T-helper 22 cell (primary cell): Measurements from ENCODE around the gene PRDM1.

Experiments
- DNase-seq: peaks from one replicate; pipeline ENCODE4 v3.0.0-alpha.2; 2020; ENCODE audit warnings: low read depth

Gene PRDM1

GRCh38 chr6:106070636-106071035, 15.5 kb upstream of the PRDM1 start:
- no peak for DNase-seq

DNA sequence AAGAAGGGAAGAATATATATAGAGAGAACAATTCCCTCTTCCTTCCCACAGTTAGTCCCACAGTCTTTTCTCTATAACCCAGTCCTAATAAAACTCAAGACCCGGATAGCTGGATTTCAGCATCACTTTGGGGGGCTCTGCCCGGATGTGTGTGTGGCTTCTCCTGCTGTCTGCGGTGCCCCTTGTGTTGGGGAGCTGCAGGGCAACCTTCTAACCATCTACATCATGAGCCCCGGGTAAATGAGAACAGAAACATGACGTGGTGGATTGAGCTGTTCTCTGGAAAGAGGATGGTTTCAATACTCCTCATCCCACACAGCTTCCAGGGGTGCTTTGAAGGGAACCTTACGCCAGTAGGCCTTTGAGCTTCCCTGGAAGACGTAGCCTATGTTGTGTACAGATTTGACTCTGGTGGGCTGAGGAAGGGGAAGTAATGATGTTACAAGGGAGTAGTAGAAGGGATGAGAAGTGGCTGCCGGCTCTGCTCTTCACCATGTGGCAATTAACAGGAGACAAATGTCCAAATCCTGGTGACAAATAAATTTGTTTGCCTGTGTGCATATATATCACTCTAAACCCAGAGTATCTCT, 13.5 kb upstream of the PRDM1 start:
- DNase-seq: no peak

GRCh38 chr6:106074146-106074545, 12.0 kb upstream of the PRDM1 start:
- DNase-seq: no peak

GRCh38 chr6:106076139-106076538, 10.0 kb upstream of the PRDM1 start:
- no peak for DNase-seq

GRCh38 chr6:106077170-106077569, 9.0 kb upstream of the PRDM1 start:
- no peak for DNase-seq

GRCh38 chr6:106077881-106078280, 8.3 kb upstream of the PRDM1 start:
- DNase-seq: no peak

DNA sequence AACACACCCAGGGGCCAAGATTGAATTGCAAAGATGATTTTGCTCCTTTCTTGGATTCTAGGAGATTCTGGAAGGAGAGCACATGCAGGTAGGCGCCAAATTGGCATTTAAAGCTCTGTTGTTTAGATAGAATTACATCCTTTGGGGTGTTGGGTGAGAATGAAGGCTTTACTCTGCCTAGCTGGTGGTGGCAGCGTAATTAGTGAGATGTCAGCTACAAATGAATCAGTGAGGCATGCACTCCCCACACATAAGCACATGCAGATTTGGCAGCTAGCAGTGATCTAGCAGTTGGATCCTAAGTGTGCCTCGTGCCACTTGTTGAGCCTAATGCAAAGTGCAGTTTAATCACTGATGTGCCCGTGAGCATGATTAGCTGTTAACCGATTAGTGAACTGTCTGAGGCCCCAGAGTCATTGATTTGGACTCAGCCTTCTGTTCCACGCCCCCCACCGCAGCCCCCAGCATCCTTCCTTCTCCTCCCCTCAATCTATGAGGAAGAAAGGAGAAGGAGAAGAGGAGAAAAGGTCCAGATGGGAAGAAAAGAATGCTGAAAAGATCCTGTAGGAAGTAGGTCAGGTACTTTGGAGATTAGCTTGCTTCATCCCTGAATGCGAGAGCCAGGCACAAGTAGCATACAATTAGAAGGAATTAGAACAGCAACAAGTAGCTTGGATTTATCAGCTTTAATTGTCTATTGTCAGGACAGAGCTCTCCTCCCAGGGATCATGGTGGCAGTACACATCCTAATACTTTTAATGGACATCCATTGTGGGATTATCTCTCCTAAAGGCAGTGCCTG, 6.0 kb upstream of the PRDM1 start:
- DNase-seq: no peak

DNA sequence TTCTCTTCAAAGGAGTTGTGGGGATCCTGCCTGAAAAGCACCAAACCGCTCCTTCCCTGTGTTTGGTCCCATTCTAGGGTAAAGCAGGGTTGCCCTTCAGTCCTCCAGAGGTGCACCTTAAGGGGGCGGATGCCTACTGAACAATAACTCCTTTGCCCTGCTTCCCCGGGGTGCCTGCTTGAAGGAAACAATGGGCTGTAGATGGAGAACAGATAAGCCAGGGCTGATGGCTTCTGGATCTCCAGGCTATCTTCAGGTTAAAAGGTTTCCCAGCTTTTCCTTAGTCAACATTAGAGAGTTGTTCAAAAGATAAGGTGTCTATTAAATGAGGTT, 5.4 kb upstream of the PRDM1 start:
- DNase-seq: no peak

- DNase-seq: no peak
These were observed 4.4 kb upstream of the PRDM1 start for GRCh38 chr6:106081715-106082114.

DNA sequence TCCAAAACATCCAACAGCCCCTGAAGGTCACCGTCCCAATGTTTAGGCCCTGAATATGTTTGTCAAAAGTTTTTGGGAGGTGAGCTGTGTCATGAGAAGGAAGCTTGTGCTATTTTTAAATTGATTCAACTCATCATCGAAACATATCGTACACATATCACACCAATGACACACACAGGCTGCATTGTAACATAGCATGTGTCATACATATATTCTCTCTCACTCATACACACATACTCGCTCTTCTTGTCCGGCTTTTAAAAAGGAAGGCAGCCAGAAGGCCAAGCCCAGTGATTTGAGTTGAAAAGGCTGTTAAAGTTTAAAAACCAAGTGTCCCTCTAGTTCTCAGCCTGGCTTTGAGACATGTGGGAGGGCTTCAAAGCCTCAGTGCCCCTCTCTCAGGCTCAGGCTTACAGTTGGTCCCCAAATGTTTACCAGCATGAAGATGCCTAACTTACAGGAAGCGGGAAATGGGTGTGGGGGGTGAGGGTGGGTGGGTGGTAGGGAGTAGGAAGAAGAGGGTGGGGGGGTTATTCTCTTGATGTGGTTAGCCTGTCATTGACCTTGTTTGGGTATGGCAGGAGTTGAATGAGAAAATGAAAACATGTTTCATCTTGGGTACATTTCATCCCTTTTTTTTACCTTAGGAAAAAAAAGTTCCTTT, 3.3 kb upstream of the PRDM1 start:
- DNase-seq: no peak

DNA sequence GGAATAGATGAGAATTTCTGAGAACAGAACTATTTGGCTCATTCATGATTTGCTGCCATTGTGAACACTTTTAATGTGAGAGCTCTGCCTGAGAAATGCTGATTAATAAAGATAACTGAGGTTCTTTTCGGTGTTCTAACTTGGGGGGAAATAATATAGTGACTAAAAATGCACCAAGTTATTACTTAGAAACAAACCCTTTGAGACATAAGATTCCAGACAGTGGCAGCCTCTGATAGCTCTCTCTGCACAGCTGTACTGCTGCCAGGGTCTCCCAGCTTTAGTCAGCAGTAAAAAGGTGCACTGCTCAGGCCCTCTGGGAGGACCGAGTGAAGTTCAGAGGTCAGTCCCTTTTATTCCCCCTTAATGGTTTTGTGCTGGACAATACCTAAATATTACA, 2.5 kb upstream of the PRDM1 start:
- no peak for DNase-seq

DNA sequence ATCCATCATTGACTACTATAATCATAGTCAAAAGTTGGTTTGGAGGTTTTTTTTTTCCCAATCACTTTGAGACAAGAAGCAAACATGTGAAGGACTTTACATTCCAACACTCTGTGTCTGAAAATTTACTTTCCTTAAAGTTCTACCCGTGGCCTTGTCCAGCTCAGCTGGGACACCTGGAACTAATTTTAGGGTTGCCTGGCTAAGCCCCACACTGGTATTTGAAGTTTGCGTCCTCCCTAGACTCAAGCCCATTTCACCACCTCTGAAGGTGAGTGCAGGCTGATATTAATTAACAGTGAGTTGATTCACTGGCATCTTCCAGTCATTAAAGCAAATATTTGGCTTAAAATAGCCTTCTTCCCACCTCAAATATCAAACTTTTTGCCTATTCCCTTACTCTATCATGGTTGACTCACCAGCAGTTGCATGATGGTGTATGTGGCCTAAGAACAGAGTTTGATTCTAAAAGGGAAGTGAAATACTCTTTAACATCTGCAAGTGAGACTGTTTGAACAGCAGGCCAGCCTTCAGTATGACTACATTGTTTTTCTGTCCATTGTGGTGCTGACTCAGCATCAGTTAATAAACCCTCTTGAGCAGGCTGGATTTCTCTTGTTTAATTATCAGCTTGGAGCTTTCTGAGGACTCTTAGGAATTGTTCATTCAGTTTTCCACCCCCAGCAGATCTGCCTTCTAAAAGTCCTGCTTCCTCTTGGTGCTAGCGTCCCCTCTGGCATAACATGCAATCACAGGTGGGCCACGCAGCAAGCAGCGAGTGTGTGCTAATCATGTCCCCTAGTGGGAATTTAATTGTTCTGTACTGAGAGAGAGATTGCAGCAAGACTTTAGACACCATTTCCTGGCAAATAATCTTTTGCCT, 1.8 kb upstream of the PRDM1 start:
- DNase-seq: no peak

DNA sequence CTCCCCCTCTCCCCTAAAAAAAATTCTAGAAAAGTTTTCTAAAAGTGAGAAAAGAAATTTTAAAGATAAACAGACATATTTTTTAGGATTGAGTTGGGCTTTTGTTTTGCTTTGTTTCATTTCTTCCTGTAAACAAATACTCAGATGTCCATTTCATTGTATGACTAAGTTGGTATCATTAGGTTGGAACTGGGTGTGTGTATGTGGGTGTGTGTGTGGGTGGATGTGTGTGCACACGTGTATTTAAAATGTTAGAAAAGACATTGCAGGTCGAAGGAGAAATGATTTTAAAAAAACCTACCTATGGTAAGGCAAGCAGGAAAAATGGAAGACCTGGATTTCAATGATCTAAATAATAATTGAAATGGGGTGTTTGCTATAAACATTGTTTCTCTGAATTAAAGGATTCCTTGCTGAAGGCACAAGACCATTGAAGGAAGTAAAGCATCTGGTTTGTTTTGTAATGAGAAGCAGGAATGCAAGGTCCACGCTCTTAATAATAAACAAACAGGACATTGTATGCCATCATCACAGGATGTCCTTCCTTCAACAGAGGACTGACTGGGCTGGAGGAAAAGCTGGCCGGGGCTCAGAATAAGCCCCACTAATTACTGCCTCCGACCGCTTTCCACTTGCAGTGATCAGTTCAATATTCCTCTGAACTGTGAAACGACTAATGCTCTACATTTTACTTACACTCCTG, 996 bp upstream of the PRDM1 start:
- DNase-seq: no peak

DNA sequence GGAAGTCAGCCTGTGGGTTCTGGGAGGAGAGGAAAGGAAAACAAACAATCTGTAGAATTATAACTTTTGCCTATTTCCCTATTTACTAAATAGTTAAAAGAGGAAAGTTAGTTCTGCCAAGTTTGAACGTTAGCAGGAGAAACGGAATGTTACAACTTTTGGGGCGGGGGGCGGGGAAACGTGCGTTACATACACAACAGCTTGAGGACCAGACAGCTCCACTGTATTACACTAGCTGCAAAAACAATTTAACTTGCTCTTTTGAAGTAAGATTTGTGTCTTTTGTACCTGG, 498 bp upstream of the PRDM1 start:
- DNase-seq: no peak

DNA sequence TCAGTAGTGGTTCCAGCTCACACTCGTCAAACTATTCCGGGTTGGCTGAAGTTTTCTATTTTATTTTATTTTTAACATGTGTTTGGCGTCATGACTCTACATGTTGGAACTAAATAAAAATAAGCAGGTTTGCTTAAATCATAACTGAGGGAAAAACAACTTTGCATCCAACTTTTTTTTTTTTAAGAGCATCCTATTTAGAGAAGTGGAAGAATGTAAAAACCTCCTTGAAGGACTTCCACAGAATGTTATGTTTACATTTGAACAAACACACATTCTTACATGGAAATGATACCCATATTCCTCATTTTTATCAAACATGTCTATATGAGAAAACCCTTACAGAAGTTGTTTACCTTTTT, 659 bp downstream of the PRDM1 start:
- no peak for DNase-seq

- DNase-seq: no peak
These were observed 1.6 kb downstream of the PRDM1 start for GRCh38 chr6:106087548-106088325.

DNA sequence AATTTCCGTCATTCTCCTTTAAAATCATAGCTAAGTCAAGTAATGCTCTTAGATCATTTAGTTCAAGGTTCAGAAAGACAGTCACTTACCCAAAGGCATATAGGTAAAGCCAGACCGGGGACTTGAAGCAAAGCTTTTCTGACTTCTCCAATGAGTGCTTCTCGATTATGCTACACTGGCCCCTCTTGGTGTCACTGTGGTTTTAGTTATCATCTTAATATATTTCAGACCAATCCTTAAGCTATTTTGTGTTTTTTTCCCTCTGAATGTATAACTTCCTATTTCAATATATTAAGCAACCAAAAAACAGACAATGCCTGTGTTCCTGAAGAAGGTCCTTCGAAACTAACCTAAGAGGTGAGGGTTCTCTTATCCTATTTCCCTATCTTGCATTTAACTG, 3.9 kb downstream of the PRDM1 start:
- no peak for DNase-seq

- DNase-seq: no peak
These were observed 6.1 kb downstream of the PRDM1 start for GRCh38 chr6:106092279-106092678.

- no peak for DNase-seq
These were observed 8.3 kb downstream of the PRDM1 start for GRCh38 chr6:106094261-106094963.

DNA sequence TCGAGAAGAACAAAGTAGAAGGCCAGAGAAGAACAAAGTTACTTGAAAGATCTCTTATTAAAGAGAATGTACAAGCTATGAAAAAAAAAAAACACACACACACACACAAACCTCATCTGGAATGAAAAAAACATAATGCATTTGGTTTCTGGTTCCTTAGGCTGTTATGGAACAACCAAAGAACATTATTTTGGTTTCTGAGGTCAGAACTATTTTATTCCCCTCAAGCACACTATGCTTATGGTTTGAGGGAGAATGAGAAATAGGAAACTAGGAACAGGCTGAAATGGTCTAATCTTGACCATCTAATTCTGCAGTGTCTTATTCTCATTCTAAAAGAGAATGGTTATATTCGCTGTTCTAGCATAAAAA, 8.8 kb downstream of the PRDM1 start:
- DNase-seq: no peak
